Peyer's patch (tissue), 4 donors: ENCODE results near the gene CCT7.

Experiments
- POLR2A ChIP-seq, 2 donors: fragments of 450-650 bp; IDR thresholded peaks; one replicate each; pipeline ENCODE4 v1.5.1; 2017; ENCODE audit warnings: antibody characterized with exemption in 2 of 2, mild to moderate bottlenecking in 2 of 2, moderate library complexity in 2 of 2
- TF ChIP-seq, protein P1 (sequence below), 6 experiments: fragments of 450-650 bp in 4 of 6; fragments of 200-600 bp in 2 of 6; sonication (generic) in 1 of 6; IDR thresholded peaks; one replicate each; pipeline ENCODE4 v1.5.1; 2017 to 2019; ENCODE audit warnings: antibody characterized with exemption in 6 of 6, mild to moderate bottlenecking in 3 of 6, moderate library complexity in 1 of 6

DNA sequence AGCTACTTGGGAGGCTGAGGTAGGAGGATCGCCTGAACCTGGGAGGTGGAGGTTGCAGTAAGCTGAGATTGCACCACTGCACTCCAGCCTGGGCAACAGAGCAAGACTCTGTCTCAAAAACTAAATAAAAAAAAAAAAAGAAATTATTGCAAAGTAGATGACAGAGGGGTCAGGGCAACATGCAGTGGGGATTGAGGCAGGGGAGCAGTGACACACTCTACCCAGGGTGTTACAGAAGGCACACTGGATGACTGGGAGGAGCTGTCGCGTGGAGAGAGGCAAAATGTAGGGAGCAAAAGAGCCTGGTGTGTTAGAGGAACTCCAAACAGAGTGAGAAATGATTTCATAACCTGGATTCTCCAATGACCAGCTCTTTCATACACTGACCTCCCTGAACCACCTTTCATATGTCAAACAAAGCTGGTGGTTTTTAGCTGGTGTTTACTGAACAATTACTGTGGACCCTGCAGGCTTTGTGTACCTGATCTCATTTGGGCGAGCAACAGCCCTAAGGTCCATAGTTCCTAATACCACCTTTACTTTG, 28.1 kb downstream of the CCT7 start:
- TF ChIP-seq, protein P1, sequence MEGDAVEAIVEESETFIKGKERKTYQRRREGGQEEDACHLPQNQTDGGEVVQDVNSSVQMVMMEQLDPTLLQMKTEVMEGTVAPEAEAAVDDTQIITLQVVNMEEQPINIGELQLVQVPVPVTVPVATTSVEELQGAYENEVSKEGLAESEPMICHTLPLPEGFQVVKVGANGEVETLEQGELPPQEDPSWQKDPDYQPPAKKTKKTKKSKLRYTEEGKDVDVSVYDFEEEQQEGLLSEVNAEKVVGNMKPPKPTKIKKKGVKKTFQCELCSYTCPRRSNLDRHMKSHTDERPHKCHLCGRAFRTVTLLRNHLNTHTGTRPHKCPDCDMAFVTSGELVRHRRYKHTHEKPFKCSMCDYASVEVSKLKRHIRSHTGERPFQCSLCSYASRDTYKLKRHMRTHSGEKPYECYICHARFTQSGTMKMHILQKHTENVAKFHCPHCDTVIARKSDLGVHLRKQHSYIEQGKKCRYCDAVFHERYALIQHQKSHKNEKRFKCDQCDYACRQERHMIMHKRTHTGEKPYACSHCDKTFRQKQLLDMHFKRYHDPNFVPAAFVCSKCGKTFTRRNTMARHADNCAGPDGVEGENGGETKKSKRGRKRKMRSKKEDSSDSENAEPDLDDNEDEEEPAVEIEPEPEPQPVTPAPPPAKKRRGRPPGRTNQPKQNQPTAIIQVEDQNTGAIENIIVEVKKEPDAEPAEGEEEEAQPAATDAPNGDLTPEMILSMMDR (IDR thresholded peaks at IDR 0.05): no peak
- no peak for TF ChIP-seq POLR2A (IDR thresholded peaks at IDR 0.05)
